Activated CD8-positive, alpha-beta memory T cell treated with anti-CD3 and anti-CD28 coated beads for 48 hours (primary cell): Measurements from ENCODE around the gene PRLHR.

Experiments used
- DNase-seq, 3 experiments: peaks; one replicate each; pipeline ENCODE4 v3.0.0-alpha.2; 2020; ENCODE audit warnings: low read depth in 2 of 3, low spot score in 2 of 3

PRLHR gene

GRCh38 chr10:118564114-118564513 lies 31.3 kb downstream of the PRLHR start:
- no peak for DNase-seq

GRCh38 chr10:118563373-118563890 lies 32.0 kb downstream of the PRLHR start:
- DNase-seq = no peak

- DNase-seq = no peak
Measured at GRCh38 chr10:118562851-118563250, 32.6 kb downstream of the PRLHR start.

- DNase-seq = no peak
Measured at GRCh38 chr10:118557946-118558345, 37.5 kb downstream of the PRLHR start.

- DNase-seq = no peak
Measured at GRCh38 chr10:118551535-118552100, 43.8 kb downstream of the PRLHR start.

- DNase-seq = no peak
Measured at GRCh38 chr10:118547282-118547681, 48.2 kb downstream of the PRLHR start.

- no peak for DNase-seq
Measured at GRCh38 chr10:118546479-118546878, 49.0 kb downstream of the PRLHR start.

- no peak for DNase-seq
Measured at GRCh38 chr10:118545381-118545780, 50.1 kb downstream of the PRLHR start.

GRCh38 chr10:118544401-118544948 lies 51.0 kb downstream of the PRLHR start:
- no peak for DNase-seq

- DNase-seq = no peak
Measured at GRCh38 chr10:118543714-118544400, 51.6 kb downstream of the PRLHR start.

GRCh38 chr10:118542745-118543144 lies 52.7 kb downstream of the PRLHR start:
- no peak for DNase-seq

- no peak for DNase-seq
Measured at GRCh38 chr10:118542205-118542604, 53.2 kb downstream of the PRLHR start.

GRCh38 chr10:118541718-118542117 lies 53.7 kb downstream of the PRLHR start:
- no peak for DNase-seq
